Ovary (tissue), 3 donors: ENCODE data around the gene HTR2B.

Experiments used
- POLR2A ChIP-seq: fragments of 450-650 bp; IDR thresholded peaks from one replicate; pipeline ENCODE4 v1.6.1; 2017; ENCODE audit warnings: antibody characterized with exemption, mild to moderate bottlenecking, moderate library complexity
- TF ChIP-seq, protein P1 (sequence below), 3 donors: fragments of 450-650 bp in 2 of 3; fragments of 200-600 bp in 1 of 3; IDR thresholded peaks; one replicate each; pipeline versions ENCODE4 v1.5.1 to v1.8.0; 2016 to 2022; ENCODE audit warnings: antibody characterized with exemption in 3 of 3, mild to moderate bottlenecking in 1 of 3
- donor health status: DM: no; HTN: no; CAD: no.

- TF ChIP-seq POLR2A = no peak
- TF ChIP-seq, protein P1, sequence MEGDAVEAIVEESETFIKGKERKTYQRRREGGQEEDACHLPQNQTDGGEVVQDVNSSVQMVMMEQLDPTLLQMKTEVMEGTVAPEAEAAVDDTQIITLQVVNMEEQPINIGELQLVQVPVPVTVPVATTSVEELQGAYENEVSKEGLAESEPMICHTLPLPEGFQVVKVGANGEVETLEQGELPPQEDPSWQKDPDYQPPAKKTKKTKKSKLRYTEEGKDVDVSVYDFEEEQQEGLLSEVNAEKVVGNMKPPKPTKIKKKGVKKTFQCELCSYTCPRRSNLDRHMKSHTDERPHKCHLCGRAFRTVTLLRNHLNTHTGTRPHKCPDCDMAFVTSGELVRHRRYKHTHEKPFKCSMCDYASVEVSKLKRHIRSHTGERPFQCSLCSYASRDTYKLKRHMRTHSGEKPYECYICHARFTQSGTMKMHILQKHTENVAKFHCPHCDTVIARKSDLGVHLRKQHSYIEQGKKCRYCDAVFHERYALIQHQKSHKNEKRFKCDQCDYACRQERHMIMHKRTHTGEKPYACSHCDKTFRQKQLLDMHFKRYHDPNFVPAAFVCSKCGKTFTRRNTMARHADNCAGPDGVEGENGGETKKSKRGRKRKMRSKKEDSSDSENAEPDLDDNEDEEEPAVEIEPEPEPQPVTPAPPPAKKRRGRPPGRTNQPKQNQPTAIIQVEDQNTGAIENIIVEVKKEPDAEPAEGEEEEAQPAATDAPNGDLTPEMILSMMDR (IDR thresholded peaks at IDR 0.05) = no peak
Observed at GRCh38 chr2:231127480-231127879, 2.6 kb upstream of the HTR2B start.
